HCEC 1CT (cell line): ENCODE measurements around the gene CDH12.
"Not testable (repeated sequence)": the region's sequence is repeated elsewhere in the genome, so short reads cannot be mapped to it uniquely, and the experiment has no call there.

Source experiments
- DNase-seq: peaks from one replicate; pipeline ENCODE4 v3.0.0-alpha.2; 2017

CDH12 gene

GRCh38 chr5:22109315-22109714 lies 743.8 kb downstream of the CDH12 start:
- DNase-seq = no peak

- DNase-seq = no peak
Observed at GRCh38 chr5:22108545-22108944, 744.6 kb downstream of the CDH12 start.

GRCh38 chr5:22102823-22103359 lies 750.3 kb downstream of the CDH12 start:
- no peak for DNase-seq

GRCh38 chr5:22088517-22088916 lies 764.6 kb downstream of the CDH12 start:
- no peak for DNase-seq

- DNase-seq = no peak
Observed at GRCh38 chr5:22079566-22079965, 773.6 kb downstream of the CDH12 start.

GRCh38 chr5:22079002-22079401 lies 774.1 kb downstream of the CDH12 start:
- DNase-seq = no peak

GRCh38 chr5:22076586-22076985 lies 776.6 kb downstream of the CDH12 start:
- DNase-seq = no peak

GRCh38 chr5:22070186-22070728 lies 782.9 kb downstream of the CDH12 start:
- no peak for DNase-seq

GRCh38 chr5:22063717-22064116 lies 789.4 kb downstream of the CDH12 start:
- DNase-seq = no peak

GRCh38 chr5:22058620-22059019 lies 794.5 kb downstream of the CDH12 start:
- no peak for DNase-seq

GRCh38 chr5:22057012-22057411 lies 796.1 kb downstream of the CDH12 start:
- DNase-seq = no peak

- no peak for DNase-seq
Observed at GRCh38 chr5:22056601-22057000, 796.5 kb downstream of the CDH12 start.

GRCh38 chr5:22053195-22053594 lies 799.9 kb downstream of the CDH12 start:
- no peak for DNase-seq

GRCh38 chr5:22051881-22052280 lies 801.3 kb downstream of the CDH12 start:
- no peak for DNase-seq

- DNase-seq = no peak
Observed at GRCh38 chr5:22050931-22051330, 802.2 kb downstream of the CDH12 start.

- DNase-seq = no peak
Observed at GRCh38 chr5:22044229-22044628, 808.9 kb downstream of the CDH12 start.

GRCh38 chr5:22036061-22036460 lies 817.1 kb downstream of the CDH12 start:
- DNase-seq = no peak

- DNase-seq = no peak
Observed at GRCh38 chr5:22033066-22033465, 820.1 kb downstream of the CDH12 start.

- DNase-seq = no peak
Observed at GRCh38 chr5:22023784-22024183, 829.4 kb downstream of the CDH12 start.

GRCh38 chr5:22012893-22013292 lies 840.3 kb downstream of the CDH12 start:
- not testable (repeated sequence) for DNase-seq

- DNase-seq = not testable (repeated sequence)
Observed at GRCh38 chr5:22010808-22011207, 842.3 kb downstream of the CDH12 start.

GRCh38 chr5:22001097-22001496 lies 852.0 kb downstream of the CDH12 start:
- DNase-seq = not testable (repeated sequence)

GRCh38 chr5:21985799-21986198 lies 867.3 kb downstream of the CDH12 start:
- not testable (repeated sequence) for DNase-seq

- not testable (repeated sequence) for DNase-seq
Observed at GRCh38 chr5:21951571-21951970, 901.6 kb downstream of the CDH12 start.

GRCh38 chr5:21931116-21931515 lies 922.0 kb downstream of the CDH12 start:
- DNase-seq = no peak
